ENCODE data around the gene ACSF3. TPM values are rescaled to one million over a fixed set of nuclear protein-coding genes. Genes with fewer than 3 reads are reported as not detected.

ACSF3 gene
- total RNA-seq, 3 donors from 2014 or later (not counting 1 experiment from before 2014, with no cell fraction given) = 45.0 to 71.4 (median 51.6) TPM

DNA sequence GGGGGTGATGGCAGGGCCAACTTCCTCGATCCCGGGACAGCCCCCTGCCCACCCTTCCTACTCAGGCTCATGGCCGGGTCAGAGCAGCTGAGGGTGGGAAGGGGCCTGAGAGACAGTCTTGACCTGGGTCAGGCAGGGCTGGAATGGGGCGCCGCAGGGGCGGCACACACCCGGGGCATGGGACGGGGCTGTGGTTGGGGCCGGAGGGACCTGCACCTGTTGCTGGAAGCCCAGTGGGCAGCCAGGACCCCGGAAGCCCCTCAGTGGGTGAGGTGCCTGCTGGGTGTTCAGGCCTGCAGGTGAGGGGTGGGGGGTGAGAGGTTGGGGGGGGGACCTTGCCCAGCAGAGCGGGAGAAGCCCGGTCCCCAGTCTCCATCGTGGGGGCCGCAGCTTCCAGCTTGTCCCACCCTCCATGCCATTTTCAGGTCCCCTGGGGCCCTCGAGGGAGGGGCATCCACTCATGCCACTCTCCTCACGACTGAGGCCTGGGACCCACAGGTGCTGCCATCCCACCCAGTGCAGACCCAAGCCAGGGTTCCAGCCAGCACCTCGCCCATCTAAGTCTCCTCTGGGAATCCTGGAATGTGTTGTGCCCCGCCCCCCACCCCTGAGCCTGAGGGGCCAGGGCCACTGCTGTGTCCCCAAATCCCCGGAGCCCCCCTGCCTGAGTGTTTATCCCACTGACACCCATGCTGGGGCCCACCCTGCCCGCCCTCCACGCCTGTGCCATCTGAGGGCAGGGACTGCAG lies 43.4 kb upstream of the ACSF3 start:
- Mint-ChIP-seq H3K36me3 (no peaks in the 10 kb centered on the region), H3K9me3 (peaks cover 2 to 3% of the 10 kb centered on the region in 2 donors), H3K27me3 (ENCODE audit: low read depth in 2 of 2) (peaks cover 3 to 8% of the 10 kb centered on the region in 2 donors), H3K27ac (no peak overlapping the region), H3K4me1 (peaks cover 0 to 4% of the 10 kb centered on the region in 2 donors), H3K4me3 (no peak overlapping the region)
- WGBS (ENCODE audit: insufficient coverage) = 88% methylated on average over 21 of the region's 21 CpGs
- intact Hi-C loops (cut with micrococcal nuclease) = no loop called here
- H3K27ac ChIP-seq (ENCODE audit: low read length) = no peak overlapping the region
- no peaks in the 10 kb centered on the region for H3K27me3 ChIP-seq (ENCODE audit: control insufficient read depth, insufficient read depth, low read length)
- TF ChIP-seq, protein P1, sequence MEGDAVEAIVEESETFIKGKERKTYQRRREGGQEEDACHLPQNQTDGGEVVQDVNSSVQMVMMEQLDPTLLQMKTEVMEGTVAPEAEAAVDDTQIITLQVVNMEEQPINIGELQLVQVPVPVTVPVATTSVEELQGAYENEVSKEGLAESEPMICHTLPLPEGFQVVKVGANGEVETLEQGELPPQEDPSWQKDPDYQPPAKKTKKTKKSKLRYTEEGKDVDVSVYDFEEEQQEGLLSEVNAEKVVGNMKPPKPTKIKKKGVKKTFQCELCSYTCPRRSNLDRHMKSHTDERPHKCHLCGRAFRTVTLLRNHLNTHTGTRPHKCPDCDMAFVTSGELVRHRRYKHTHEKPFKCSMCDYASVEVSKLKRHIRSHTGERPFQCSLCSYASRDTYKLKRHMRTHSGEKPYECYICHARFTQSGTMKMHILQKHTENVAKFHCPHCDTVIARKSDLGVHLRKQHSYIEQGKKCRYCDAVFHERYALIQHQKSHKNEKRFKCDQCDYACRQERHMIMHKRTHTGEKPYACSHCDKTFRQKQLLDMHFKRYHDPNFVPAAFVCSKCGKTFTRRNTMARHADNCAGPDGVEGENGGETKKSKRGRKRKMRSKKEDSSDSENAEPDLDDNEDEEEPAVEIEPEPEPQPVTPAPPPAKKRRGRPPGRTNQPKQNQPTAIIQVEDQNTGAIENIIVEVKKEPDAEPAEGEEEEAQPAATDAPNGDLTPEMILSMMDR (IDR thresholded peaks at IDR 0.05) = no peak
- no peaks in the 10 kb centered on the region for H3K4me1 ChIP-seq (ENCODE audit: control insufficient read depth, insufficient read depth, low read length)
- H3K4me3 ChIP-seq (ENCODE audit: low read length) = no peak overlapping the region
- ATAC-seq (no peak), DNase-seq (no peak)
- no peaks in the 10 kb centered on the region for H3K9me3 ChIP-seq (ENCODE audit: control insufficient read depth, insufficient read depth, low read length)
- no peaks in the 10 kb centered on the region for H3K36me3 ChIP-seq (ENCODE audit: control insufficient read depth, insufficient read depth, low read length)

DNA sequence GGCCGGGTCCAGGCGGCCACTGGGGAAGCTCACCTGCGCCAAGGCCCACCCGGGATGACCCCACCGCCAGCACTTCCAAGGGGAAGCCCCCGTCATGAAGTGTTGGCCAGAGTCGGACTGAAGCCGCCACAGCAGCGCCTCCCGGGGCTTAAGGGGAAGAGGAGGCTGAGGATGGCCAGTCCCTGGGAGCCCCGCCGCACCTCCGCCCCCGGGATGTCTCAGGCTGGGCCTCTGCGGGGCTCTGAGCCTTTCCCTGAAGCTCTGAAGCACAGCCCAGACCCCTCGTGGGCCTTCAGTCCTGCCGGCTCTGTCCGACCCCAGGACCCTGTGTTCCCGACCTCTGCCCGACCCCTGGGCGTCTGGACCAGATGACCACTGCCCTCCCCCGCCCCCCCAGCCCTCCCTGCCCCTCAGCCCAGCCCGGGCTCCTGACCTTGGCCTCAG lies 42.8 kb upstream of the ACSF3 start:
- Mint-ChIP-seq H3K27ac (no peak overlapping the region), H3K36me3 (no peaks in the 10 kb centered on the region), H3K27me3 (ENCODE audit: low read depth in 2 of 2) (peaks cover 3 to 8% of the 10 kb centered on the region in 2 donors), H3K9me3 (peaks cover 2% of the 10 kb centered on the region in 2 donors), H3K4me3 (no peak overlapping the region), H3K4me1 (peaks cover 0 to 3% of the 10 kb centered on the region in 2 donors)
- WGBS (ENCODE audit: insufficient coverage) = 93% methylated on average over 23 of the region's 23 CpGs
- H3K27ac ChIP-seq (ENCODE audit: low read length) = no peak overlapping the region
- no peaks in the 10 kb centered on the region for H3K36me3 ChIP-seq (ENCODE audit: control insufficient read depth, insufficient read depth, low read length)
- DNase-seq (no peak), ATAC-seq (no peak)
- TF ChIP-seq, protein P1 (IDR thresholded peaks at IDR 0.05) = no peak
- H3K4me3 ChIP-seq (ENCODE audit: low read length) = no peak overlapping the region
- H3K9me3 ChIP-seq (ENCODE audit: control insufficient read depth, insufficient read depth, low read length) = no peaks in the 10 kb centered on the region
- H3K27me3 ChIP-seq (ENCODE audit: control insufficient read depth, insufficient read depth, low read length) = no peaks in the 10 kb centered on the region
- no peaks in the 10 kb centered on the region for H3K4me1 ChIP-seq (ENCODE audit: control insufficient read depth, insufficient read depth, low read length)
- intact Hi-C loops (cut with micrococcal nuclease) = no loop called here

DNA sequence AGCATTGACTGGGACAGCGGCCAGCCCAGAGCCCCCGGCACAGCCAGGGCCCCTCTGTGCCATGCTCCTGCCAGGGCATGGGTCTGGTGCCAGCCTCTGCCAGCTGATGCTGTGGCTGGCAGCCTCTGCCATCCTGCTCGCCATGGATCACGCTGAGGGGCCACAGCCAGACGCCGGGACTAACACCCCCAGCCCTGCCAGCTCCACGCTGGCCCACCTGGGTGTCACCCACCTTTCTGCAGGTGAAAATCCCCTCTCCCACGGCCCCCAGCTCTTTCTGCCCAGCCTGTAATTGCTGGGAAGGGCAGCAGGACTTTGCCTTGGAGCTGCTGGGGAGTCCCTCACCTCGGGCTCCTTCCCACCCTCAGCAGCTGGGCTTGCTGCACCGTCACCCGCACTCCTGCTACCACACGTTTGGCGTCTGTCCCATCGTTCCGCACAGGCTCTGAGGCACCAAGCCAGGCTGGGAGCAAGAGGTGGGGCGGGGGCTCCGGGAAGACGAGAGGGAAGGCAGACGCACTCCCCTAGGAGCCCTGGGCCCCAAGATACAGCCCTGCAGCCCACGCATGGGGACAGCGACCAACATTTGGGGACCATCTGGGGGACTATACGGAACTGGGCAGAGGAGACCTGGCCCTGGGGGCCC lies 42.0 kb upstream of the ACSF3 start:
- Histone ChIP-seq H3K9me3 (ENCODE audit: control insufficient read depth, insufficient read depth, low read length) (no peaks in the 10 kb centered on the region), H3K4me3 (ENCODE audit: low read length) (no peak overlapping the region), H3K27me3 (ENCODE audit: control insufficient read depth, insufficient read depth, low read length) (no peaks in the 10 kb centered on the region), H3K4me1 (ENCODE audit: control insufficient read depth, insufficient read depth, low read length) (no peaks in the 10 kb centered on the region), H3K27ac (ENCODE audit: low read length) (no peak overlapping the region), H3K36me3 (ENCODE audit: control insufficient read depth, insufficient read depth, low read length) (no peaks in the 10 kb centered on the region)
- WGBS (ENCODE audit: insufficient coverage) = 92% methylated on average over 22 of the region's 22 CpGs
- Mint-ChIP-seq H3K4me3 (no peak overlapping the region), H3K27ac (no peak overlapping the region), H3K36me3 (no peaks in the 10 kb centered on the region), H3K27me3 (ENCODE audit: low read depth in 2 of 2) (peaks cover 3 to 8% of the 10 kb centered on the region in 2 donors), H3K9me3 (no peaks in the 10 kb centered on the region), H3K4me1 (no peaks in the 10 kb centered on the region)
- intact Hi-C loops (cut with micrococcal nuclease) = no loop called here
- TF ChIP-seq, protein P1 (IDR thresholded peaks at IDR 0.05) = no peak
- ATAC-seq (no peak), DNase-seq (no peak)

All from natural killer cell (primary cell).